A549 (cell line): Measurements from ENCODE around the gene NCCRP1. TPM values are rescaled to one million over a fixed set of nuclear protein-coding genes. Genes with fewer than 3 reads are reported as not detected.

Source experiments
- ATAC-seq, 2 experiments: fragments of 200-7000 bp in 1 of 2; fragments of >200 bp in 1 of 2; cut with Nextera tagmentation in 1 of 2; cut with Tn5 transposase in 1 of 2; 3 replicates each; pipeline versions ENCODE4 v1.8.0 to v1.9.1; 2018 to 2020; ENCODE audit warnings: mild to moderate bottlenecking in 1 of 2, moderate library complexity in 1 of 2
- CTCF ChIA-PET: fragments of 300-600 bp; sonication (Branson Sonifier 250); formaldehyde crosslinking; extraction: SDS; loops from one replicate; lab custom pipeline; 2021; ENCODE audit warnings: antibody characterized with exemption, inconsistent platforms; lab: Yijun Ruan, JAX
- POLR2A ChIA-PET: fragments of 350-600 bp; formaldehyde crosslinking; extraction: SDS; loops from one replicate; lab custom pipeline; 2021; ENCODE audit warnings: antibody characterized with exemption, inconsistent platforms; lab: Yijun Ruan, JAX
- DNase-seq, 2 experiments: peaks; one replicate each; pipeline versions ENCODE4 v3.0.0 to v3.0.0-alpha.2; 2011 to 2016; ENCODE audit warnings: low read depth in 1 of 2, low spot score in 1 of 2
- FAIRE-seq: peaks from 2 replicates; lab custom pipeline; 2011; peaks lifted over from hg19 to GRCh38; lab: Jason Lieb, UNC
- H3K27ac ChIP-seq, 2 experiments: fragments of >200 bp; sonication (Bioruptor Twin); formaldehyde crosslinking; 3 replicates each; pipeline ENCODE4 v1.5.1; 2016 to 2017
- H3K4me1 ChIP-seq: fragments of >200 bp; sonication (Bioruptor Twin); formaldehyde crosslinking; 3 replicates; pipeline ENCODE4 v1.6.1; 2016
- H3K4me2 ChIP-seq: fragments of >200 bp; sonication (Bioruptor Twin); formaldehyde crosslinking; 3 replicates; pipeline ENCODE4 v1.6.1; 2016
- H3K4me3 ChIP-seq: fragments of >200 bp; sonication (Bioruptor Twin); formaldehyde crosslinking; 3 replicates; pipeline ENCODE4 v1.5.1; 2016
- H3K9me3 ChIP-seq: fragments of >200 bp; sonication (Bioruptor Twin); formaldehyde crosslinking; 3 replicates; pipeline ENCODE4 v1.6.1; 2016
- BHLHE40 ChIP-seq: IDR thresholded peaks from 2 replicates; pipeline ENCODE4 v1.6.1; 2012; ENCODE audit warnings: low read depth, low read length, inconsistent platforms
- CBX2 ChIP-seq: fragments of 200-600 bp; sonication (generic); IDR thresholded peaks from 2 replicates; pipeline ENCODE4 v1.6.1; 2016; ENCODE audit warnings: low read depth, mild to moderate bottlenecking, borderline replicate concordance
- CTCF ChIP-seq: fragments of >200 bp; sonication (Bioruptor Twin); formaldehyde crosslinking; IDR thresholded peaks from 3 replicates; pipeline ENCODE4 v1.5.1; 2016
- EHF ChIP-seq: fragments of 250-450 bp; sonication (Bioruptor Pico); IDR thresholded peaks from 2 replicates; pipeline ENCODE4 v1.5.0; 2020; ENCODE audit warnings: mild to moderate bottlenecking
- EHMT2 ChIP-seq: fragments of 200-600 bp; sonication (generic); IDR thresholded peaks from 2 replicates; pipeline ENCODE4 v1.6.1; 2016; ENCODE audit warnings: antibody characterized with exemption, low read depth, mild to moderate bottlenecking, moderate library complexity
- EP300 ChIP-seq, 2 experiments: fragments of >200 bp; sonication (Bioruptor Twin); formaldehyde crosslinking; IDR thresholded peaks; 2 replicates in 1 of 2; 3 replicates in 1 of 2; pipeline ENCODE4 v1.6.1; 2016 to 2017
- ESRRA ChIP-seq: fragments of 150-350 bp; IDR thresholded peaks from 2 replicates; pipeline ENCODE4 v1.6.1; 2014; ENCODE audit warnings: mild to moderate bottlenecking, low read length, borderline replicate concordance
- FOSB ChIP-seq: fragments of 250-450 bp; sonication (Bioruptor Pico); IDR thresholded peaks from 2 replicates; pipeline ENCODE4 v1.5.0; 2020; ENCODE audit warnings: mild to moderate bottlenecking, moderate library complexity
- FOXS1 ChIP-seq: fragments of 250-450 bp; sonication (Bioruptor Pico); IDR thresholded peaks from 2 replicates; pipeline ENCODE4 v1.5.0; 2020; ENCODE audit warnings: mild to moderate bottlenecking, moderate library complexity
- HES2 ChIP-seq: fragments of >200 bp; sonication (Bioruptor Twin); formaldehyde crosslinking; IDR thresholded peaks from 2 replicates; pipeline ENCODE4 v1.6.1; 2016
- HOXA7 ChIP-seq: fragments of 250-450 bp; sonication (Bioruptor Pico); IDR thresholded peaks from 2 replicates; pipeline ENCODE4 v1.5.0; 2020; ENCODE audit warnings: mild to moderate bottlenecking, moderate library complexity
- JUN ChIP-seq, 2 experiments: fragments of >200 bp; sonication (Bioruptor Twin); formaldehyde crosslinking; IDR thresholded peaks; 2 replicates in 1 of 2; 3 replicates in 1 of 2; pipeline ENCODE4 v1.6.1; 2016 to 2017
- JUNB ChIP-seq: fragments of >200 bp; sonication (Bioruptor Twin); formaldehyde crosslinking; IDR thresholded peaks from 2 replicates; pipeline ENCODE4 v1.6.1; 2016
- KDM1A ChIP-seq: fragments of 200-600 bp; sonication (generic); IDR thresholded peaks from 2 replicates; pipeline ENCODE4 v1.6.1; 2016; ENCODE audit warnings: low read depth, mild to moderate bottlenecking
- NR3C1 ChIP-seq: fragments of >200 bp; sonication (Bioruptor Twin); formaldehyde crosslinking; IDR thresholded peaks from 3 replicates; pipeline ENCODE4 v1.6.1; 2017
- PHF8 ChIP-seq: fragments of 200-600 bp; sonication (generic); IDR thresholded peaks from 2 replicates; pipeline ENCODE4 v1.6.1; 2016; ENCODE audit warnings: low read depth, mild to moderate bottlenecking, antibody characterized with exemption, moderate library complexity, borderline replicate concordance
- RAD21 ChIP-seq, 2 experiments: fragments of >200 bp in 1 of 2; sonication (Bioruptor Twin) in 1 of 2; formaldehyde crosslinking in 1 of 2; IDR thresholded peaks in 1 of 2; conservative IDR thresholded peaks in 1 of 2; 2 replicates in 1 of 2; 3 replicates in 1 of 2; pipeline ENCODE4 v1.6.1; 2012 to 2018; ENCODE audit warnings: inconsistent platforms in 1 of 2
- REST ChIP-seq: fragments of 200-600 bp; sonication (generic); IDR thresholded peaks from 2 replicates; pipeline ENCODE4 v1.6.1; 2016; ENCODE audit warnings: antibody characterized with exemption, mild to moderate bottlenecking, moderate library complexity
- SMC3 ChIP-seq: fragments of >200 bp; sonication (Bioruptor Twin); formaldehyde crosslinking; IDR thresholded peaks from 3 replicates; pipeline ENCODE4 v1.6.1; 2018; ENCODE audit warnings: inconsistent platforms
- SREBF2 ChIP-seq: fragments of 450-650 bp; IDR thresholded peaks from 2 replicates; pipeline ENCODE4 v1.6.1; 2014; ENCODE audit warnings: mild to moderate bottlenecking, moderate library complexity
- ZFP36 ChIP-seq: fragments of 450-650 bp; IDR thresholded peaks from 2 replicates; pipeline ENCODE4 v1.6.1; 2014; ENCODE audit warnings: borderline replicate concordance; ENCODE audit not compliant: partially characterized antibody
- ZNF302 ChIP-seq: fragments of 250-450 bp; sonication (Bioruptor Pico); IDR thresholded peaks from 2 replicates; pipeline ENCODE4 v1.9.0; 2021; ENCODE audit warnings: inconsistent platforms, mild to moderate bottlenecking, moderate library complexity
- WGBS: methylation state at CpG from one replicate; pipeline ENCODE4 v1.1.6; 2017; ENCODE audit errors: missing lambda C conversion rate; 5-methylcytosine and 5-hydroxymethylcytosine counted together
- polyA plus RNA-seq, 4 experiments: library from polyadenylated mRNA; depleted of rRNA in 3 of 4; stranded (reverse); fragments of >200 nt; fragmentation: RNase III in 1 of 4; extraction: RNeasy Plus Mini Kit Qiagen cat#74134 plus additional on column Dnase treatment in 1 of 4; gene quantifications; 2 replicates in 3 of 4; 3 replicates in 1 of 4; pipeline ENCODE4 v1.2.3, GENCODE V29; 2011 to 2017

The NCCRP1 gene
- polyA plus RNA-seq, 2 of the 4 experiments (the other 2 are of a cell fraction), result 0.90 to 0.99 TPM

GRCh38 chr19:39150235-39150634 is 46.5 kb upstream of the NCCRP1 start:
- Histone ChIP-seq H3K4me2 (no peak overlapping the region), H3K27ac (no peak overlapping the region), H3K4me3 (no peak overlapping the region), H3K4me1 (peaks cover 10% of the 10 kb centered on the region; the same call in 1 of the 3 replicates), H3K9me3 (0 out of 3 replicates have a peak, but pooled peaks cover 3% of the 10 kb centered on the region)
- DNase-seq (no peak), FAIRE-seq (no peak), ATAC-seq (no peak)
- no peak for TF ChIP-seq ESRRA
- no peak for TF ChIP-seq HES2
- TF ChIP-seq EP300 (IDR thresholded peaks at IDR 0.05), result no peak
- TF ChIP-seq ZNF302 (CRISPR knock-in tag), result no peak
- TF ChIP-seq CBX2, result no peak
- TF ChIP-seq KDM1A, result no peak
- no peak for TF ChIP-seq CTCF
- no peak for TF ChIP-seq REST
- no peak for TF ChIP-seq PHF8
- TF ChIP-seq EHMT2, result no peak
- no peak for TF ChIP-seq JUNB
- no peak for TF ChIP-seq SMC3
- no peak for TF ChIP-seq SREBF2
- no peak for TF ChIP-seq RAD21 (conservative IDR thresholded peaks at IDR 0.05 in 1 of 2, IDR thresholded peaks at IDR 0.05 in 1 of 2)
- no peak for TF ChIP-seq HOXA7 (CRISPR knock-in tag)
- TF ChIP-seq FOSB (CRISPR knock-in tag), result no peak
- no peak for TF ChIP-seq BHLHE40
- TF ChIP-seq EHF (CRISPR knock-in tag), result no peak
- no peak for TF ChIP-seq FOXS1 (CRISPR knock-in tag)
- ChIA-PET POLR2A (no interaction called here), CTCF (interaction anchor here (0.8 to 4.5 kb wide), 15 partner anchors 10 to 262 kb away, joined by 3 to 19 read pairs (median 7); partner anchors contain the start of genes FBXO17 and PLEKHG2)
- WGBS, result 92% methylated on average over 8 of the region's 8 CpGs

- DNase-seq (no peak), FAIRE-seq (no peak), ATAC-seq (no peak)
- WGBS, result 93% methylated on average over 26 of the region's 26 CpGs
- Histone ChIP-seq H3K4me3 (no peak overlapping the region), H3K27ac (no peak overlapping the region), H3K4me1 (peaks cover 16% of the 10 kb centered on the region), H3K9me3 (0 out of 3 replicates have a peak, but pooled peaks cover 3% of the 10 kb centered on the region), H3K4me2 (no peak overlapping the region)
- TF ChIP-seq EHF (CRISPR knock-in tag) (no peak), HOXA7 (CRISPR knock-in tag) (no peak), JUN (IDR thresholded peaks at IDR 0.05) (no peak), NR3C1 (no peak), ZFP36 (no peak), CBX2 (no peak)
- POLR2A ChIA-PET, result interaction anchor here (0.7 kb wide), 1 partner anchor 28 kb away, joined by 3 read pairs; no protein-coding TSS in a partner anchor
- CTCF ChIA-PET, result interaction anchor here (0.6 to 4.5 kb wide), 15 partner anchors 11 to 261 kb away, joined by 3 to 19 read pairs (median 5); partner anchors contain the start of genes FBXO17, PLEKHG2 and SYCN
These were observed 45.8 kb upstream of the NCCRP1 start for GRCh38 chr19:39150807-39151600.
